Esophagus muscularis mucosa (tissue), 4 donors: ENCODE measurements around the gene RTCA. TPM values are rescaled to one million over a fixed set of nuclear protein-coding genes. Genes with fewer than 3 reads are reported as not detected.

Source experiments
- DNase-seq: peaks from one replicate; pipeline ENCODE4 v3.0.0-alpha.2; 2017; ENCODE audit errors: extremely low spot score
- H3K27ac ChIP-seq, 4 donors: fragments of 200-600 bp; sonication (generic); replicated peaks in 1 of 4; 1 replicate in 3 of 4; 2 replicates in 1 of 4; pipeline ENCODE4 v1.5.1; 2016 to 2019; ENCODE audit warnings: mild to moderate bottlenecking in 1 of 4
- H3K27me3 ChIP-seq, 4 donors: fragments of 200-600 bp; sonication (generic); one replicate each; pipeline versions ENCODE4 v1.5.1 to v1.6.0; 2016 to 2019
- H3K36me3 ChIP-seq, 4 donors: fragments of 200-600 bp; sonication (generic); one replicate each; pipeline ENCODE4 v1.5.1; 2016 to 2019
- H3K4me1 ChIP-seq, 4 donors: fragments of 200-600 bp; sonication (generic); one replicate each; pipeline ENCODE4 v1.5.1; 2016 to 2019
- H3K4me3 ChIP-seq, 4 donors: fragments of 200-600 bp; sonication (generic); 1 replicate in 2 of 4; 2 replicates in 2 of 4; pipeline ENCODE4 v1.5.1; 2016 to 2019; ENCODE audit warnings: mild to moderate bottlenecking in 4 of 4, moderate library complexity in 1 of 4
- H3K9me3 ChIP-seq, 4 donors: fragments of 200-600 bp; sonication (generic); 1 replicate in 3 of 4; 2 replicates in 1 of 4; pipeline ENCODE4 v1.5.1; 2016 to 2019
- CTCF ChIP-seq, 3 experiments: fragments of 200-600 bp in 2 of 3; fragments of 450-650 bp in 1 of 3; sonication (generic) in 2 of 3; IDR thresholded peaks; one replicate each; pipeline ENCODE4 v1.5.1; 2017 to 2019; ENCODE audit warnings: antibody characterized with exemption in 3 of 3, mild to moderate bottlenecking in 2 of 3, moderate library complexity in 1 of 3
- EP300 ChIP-seq: sonication (generic); formaldehyde crosslinking; IDR thresholded peaks from one replicate; pipeline ENCODE4 v1.6.1; 2017; ENCODE audit warnings: antibody characterized with exemption
- POLR2A ChIP-seq: fragments of 450-650 bp; IDR thresholded peaks from one replicate; pipeline ENCODE4 v1.6.1; 2017; ENCODE audit warnings: antibody characterized with exemption, moderate library complexity, mild to moderate bottlenecking, low read depth
- POLR2AphosphoS5 ChIP-seq, 2 donors: sonication (generic); formaldehyde crosslinking; IDR thresholded peaks; one replicate each; pipeline ENCODE4 v1.6.1; 2017; ENCODE audit warnings: antibody characterized with exemption in 2 of 2
- WGBS: methylation state at CpG from one replicate; pipeline ENCODE4 v1.1.5; 2018; 5-methylcytosine and 5-hydroxymethylcytosine counted together
- intact Hi-C: fragments of 100-400 bp; cut with DNase I; formaldehyde crosslinking; loops from one replicate; pipeline ENCODE4 v1.15.1; 2023
- total RNA-seq, 4 donors: library from RNA; depleted of rRNA; stranded (reverse); fragments of >200 nt; gene quantifications; one replicate each; pipeline versions ENCODE4 v1.1.0 to v1.2.1, GENCODE V29; 2016

RTCA gene
- total RNA-seq, 4 donors from 2014 or later, result 18.7 to 22.0 (median 21.4) TPM

GRCh38 chr1:100277866-100278265 is 11.8 kb downstream of the RTCA start:
- WGBS, result 56% methylated on average over 1 of the region's 1 CpG
- TF ChIP-seq CTCF (IDR thresholded peaks at IDR 0.05), result no peak
- TF ChIP-seq POLR2A, result no peak
- TF ChIP-seq POLR2AphosphoS5 (IDR thresholded peaks at IDR 0.05), result no peak
- TF ChIP-seq EP300, result no peak
- Histone ChIP-seq H3K4me3 (no peak overlapping the region), H3K27ac (no peak overlapping the region), H3K4me1 (peaks cover 0 to 6% (median 2%) of the 10 kb centered on the region in 4 donors), H3K9me3 (no peaks in the 10 kb centered on the region), H3K36me3 (peaks cover 69 to 100% (median 81%) of the 10 kb centered on the region in 4 donors), H3K27me3 (no peaks in the 10 kb centered on the region)
- no peak for DNase-seq
- intact Hi-C loops, result loop anchor here (10.0 kb wide), 1 partner anchor 187 kb away; no protein-coding TSS in a partner anchor

- Histone ChIP-seq H3K27ac (no peak overlapping the region), H3K36me3 (peaks cover 63 to 93% (median 74%) of the 10 kb centered on the region in 4 donors), H3K9me3 (no peaks in the 10 kb centered on the region), H3K4me1 (peaks cover 0 to 6% (median 2%) of the 10 kb centered on the region in 4 donors), H3K27me3 (no peaks in the 10 kb centered on the region), H3K4me3 (no peak overlapping the region)
- DNase-seq, result no peak
- WGBS, result 70% methylated on average over 3 of the region's 3 CpGs
- intact Hi-C loops, result loop anchor here (10.0 kb wide), 1 partner anchor 185 kb away; no protein-coding TSS in a partner anchor
- no peak for TF ChIP-seq EP300
- no peak for TF ChIP-seq CTCF (IDR thresholded peaks at IDR 0.05)
Observed at GRCh38 chr1:100279358-100279923, 13.4 kb downstream of the RTCA start.

DNA sequence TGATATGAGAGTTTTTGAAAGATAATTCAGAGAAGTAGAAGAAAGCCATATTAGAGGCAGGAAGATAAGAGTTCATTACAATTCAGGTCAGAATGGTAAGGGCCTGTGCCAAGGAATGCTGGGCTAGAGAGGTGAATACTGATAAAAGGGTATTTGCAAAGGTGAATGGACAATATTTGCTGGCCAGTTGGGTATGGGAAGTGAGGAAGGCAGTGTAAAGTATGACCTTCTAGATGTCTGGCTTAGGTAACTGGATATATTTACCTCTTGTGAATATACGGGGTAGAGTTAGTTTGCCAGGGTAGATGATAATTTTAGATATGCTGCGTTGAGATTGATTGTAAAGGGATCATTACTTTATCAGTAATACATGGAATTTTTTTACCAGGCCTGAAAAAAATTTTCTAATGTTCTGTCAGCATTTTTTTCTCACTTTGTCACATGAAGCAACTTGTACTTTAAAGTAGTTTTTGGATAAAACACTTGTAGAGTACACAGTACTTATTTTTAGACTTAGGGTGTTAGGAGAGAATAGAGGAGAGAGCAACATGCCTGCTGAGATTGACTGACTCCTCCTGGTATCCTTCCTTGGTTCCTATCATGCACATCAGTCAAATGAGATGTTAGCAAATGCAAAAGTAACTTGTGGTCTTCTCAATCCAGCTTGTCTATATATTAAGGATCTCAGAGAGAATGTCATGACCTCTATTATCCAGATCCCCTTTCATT is 14.1 kb downstream of the RTCA start:
- intact Hi-C loops, result loop anchor here (10.0 kb wide), 1 partner anchor 185 kb away; no protein-coding TSS in a partner anchor
- DNase-seq, result no peak
- Histone ChIP-seq H3K36me3 (peaks cover 63 to 93% (median 74%) of the 10 kb centered on the region in 4 donors), H3K27ac (no peak overlapping the region), H3K9me3 (no peaks in the 10 kb centered on the region), H3K4me1 (peaks cover 0 to 6% (median 2%) of the 10 kb centered on the region in 4 donors), H3K4me3 (no peak overlapping the region), H3K27me3 (no peaks in the 10 kb centered on the region)
- WGBS, result 65% methylated on average over 2 of the region's 2 CpGs
- TF ChIP-seq EP300, result no peak
- no peak for TF ChIP-seq POLR2AphosphoS5 (IDR thresholded peaks at IDR 0.05)
- TF ChIP-seq POLR2A, result no peak
- TF ChIP-seq CTCF (IDR thresholded peaks at IDR 0.05), result no peak

DNA sequence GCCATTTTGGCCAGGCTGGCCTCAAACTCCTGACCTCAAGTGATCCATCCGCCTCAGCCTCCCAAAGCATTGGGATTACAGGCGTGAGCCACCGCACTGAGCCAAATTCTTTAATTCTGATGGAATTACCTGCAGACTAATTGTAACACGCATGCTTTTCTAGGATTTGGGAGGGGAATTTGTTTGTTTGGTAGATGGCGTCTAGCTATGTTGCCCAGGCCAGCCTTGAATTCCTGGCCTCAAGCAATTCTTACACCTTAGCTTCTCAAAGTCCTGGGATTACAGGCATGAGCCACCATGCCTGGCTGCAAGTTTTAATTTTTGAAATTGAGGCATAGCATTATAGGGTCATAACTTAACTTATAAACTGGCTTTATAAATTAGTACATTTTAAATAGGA is 18.6 kb downstream of the RTCA start:
- H3K27ac ChIP-seq, result no peak overlapping the region
- no peaks in the 10 kb centered on the region for H3K27me3 ChIP-seq
- intact Hi-C loops, result no loop called here
- WGBS, result 97% methylated on average over 5 of the region's 5 CpGs
- no peak for TF ChIP-seq CTCF (IDR thresholded peaks at IDR 0.05)
- no peak for TF ChIP-seq POLR2A
- no peak for TF ChIP-seq EP300
- TF ChIP-seq POLR2AphosphoS5 (IDR thresholded peaks at IDR 0.05), result no peak
- DNase-seq, result no peak
- peaks cover 0 to under 1% (median 0%) of the 10 kb centered on the region in 4 donors for H3K4me1 ChIP-seq
- no peak overlapping the region for H3K4me3 ChIP-seq
- peaks cover 41 to 93% (median 69%) of the 10 kb centered on the region in 4 donors for H3K36me3 ChIP-seq
- H3K9me3 ChIP-seq, result no peaks in the 10 kb centered on the region
